Measurements from ENCODE around the gene ACER1.
A peak's percentile ranks its signal among the peaks of the same experiment; 100 is the strongest.

Gene ACER1

GRCh38 chr19:6271251-6271650 is 62.2 kb downstream of the ACER1 start:
- no CpG with 5 or more reads among the region's 9 CpGs for WGBS (ENCODE audit: extremely low coverage, insufficient coverage, insufficient read length)
- H2AK5ac ChIP-seq (ENCODE audit: low read length) = no peak overlapping the region
- H3K23ac ChIP-seq (ENCODE audit: low read length) = peak overlapping the region; percentile 47
- H2AFZ ChIP-seq (ENCODE audit: insufficient read depth, low read length, poor library complexity) = no peak overlapping the region
- H4K12ac ChIP-seq (ENCODE audit: low read depth, low read length) = no peak overlapping the region
- H3K14ac ChIP-seq (ENCODE audit: low read length) = no peak overlapping the region
- no peak overlapping the region for H2BK5ac ChIP-seq (ENCODE audit: low read depth, low read length, poor library complexity)
- no peak overlapping the region for H4K8ac ChIP-seq (ENCODE audit: low read depth, low read length)
- no peak overlapping the region for H3K4me2 ChIP-seq (ENCODE audit: low read length)
- H3K9ac ChIP-seq (ENCODE audit: low read length) = no peak overlapping the region
- H3K27me3 ChIP-seq (ENCODE audit: insufficient read depth, low read length) = no peaks in the 10 kb centered on the region
- peaks cover 37 to 43% of the 10 kb centered on the region in 2 experiments for H3K36me3 ChIP-seq (ENCODE audit: control insufficient read depth in 1 of 2, insufficient read depth in 2 of 2, low read length in 2 of 2)
- H3K27ac ChIP-seq (ENCODE audit: low read depth, low read length) = no peak overlapping the region
- no peak overlapping the region for H3K18ac ChIP-seq (ENCODE audit: low read length)
- H2BK120ac ChIP-seq (ENCODE audit: insufficient read depth, low read length, poor library complexity) = no peak overlapping the region
- H3K79me1 ChIP-seq (ENCODE audit: low read length) = peaks cover 2% of the 10 kb centered on the region
- H3K9me3 ChIP-seq (ENCODE audit: insufficient read depth, low read depth, low read length) = no peaks in the 10 kb centered on the region
- no peak overlapping the region for H2BK12ac ChIP-seq (ENCODE audit: low read length)
- H3K4ac ChIP-seq (ENCODE audit: low read depth, low read length) = peak overlapping the region; percentile 73
- no peak for DNase-seq
- H3K4me3 ChIP-seq (ENCODE audit: low read depth, low read length) = no peak overlapping the region
- H3K79me2 ChIP-seq (ENCODE audit: control insufficient read depth, insufficient read depth, low read length, poor library complexity) = peaks cover 27% of the 10 kb centered on the region
- peaks cover 30 to 35% of the 10 kb centered on the region in 2 experiments for H3K4me1 ChIP-seq (ENCODE audit: control insufficient read depth in 1 of 2, insufficient read depth in 2 of 2, low read length in 2 of 2)
- no peak overlapping the region for H4K91ac ChIP-seq (ENCODE audit: low read depth, low read length)

- H2AK5ac ChIP-seq (ENCODE audit: low read length) = no peak overlapping the region
- H3K9me3 ChIP-seq (ENCODE audit: insufficient read depth, low read depth, low read length) = no peaks in the 10 kb centered on the region
- peaks cover 26% of the 10 kb centered on the region for H3K79me2 ChIP-seq (ENCODE audit: control insufficient read depth, insufficient read depth, low read length, poor library complexity)
- no peak overlapping the region for H4K12ac ChIP-seq (ENCODE audit: low read depth, low read length)
- peak overlapping the region; percentile 73 for H3K4ac ChIP-seq (ENCODE audit: low read depth, low read length)
- DNase-seq = no peak
- H3K36me3 ChIP-seq (ENCODE audit: control insufficient read depth in 1 of 2, insufficient read depth in 2 of 2, low read length in 2 of 2) = peaks cover 39 to 40% of the 10 kb centered on the region in 2 experiments
- H3K27me3 ChIP-seq (ENCODE audit: insufficient read depth, low read length) = no peaks in the 10 kb centered on the region
- H3K23ac ChIP-seq (ENCODE audit: low read length) = no peak overlapping the region
- H2AFZ ChIP-seq (ENCODE audit: insufficient read depth, low read length, poor library complexity) = no peak overlapping the region
- no CpG with 5 or more reads among the region's 17 CpGs for WGBS (ENCODE audit: extremely low coverage, insufficient coverage, insufficient read length)
- H3K4me1 ChIP-seq (ENCODE audit: control insufficient read depth in 1 of 2, insufficient read depth in 2 of 2, low read length in 2 of 2) = peaks cover 26 to 30% of the 10 kb centered on the region in 2 experiments
- peaks cover 2% of the 10 kb centered on the region for H3K79me1 ChIP-seq (ENCODE audit: low read length)
- no peak overlapping the region for H2BK120ac ChIP-seq (ENCODE audit: insufficient read depth, low read length, poor library complexity)
- H4K91ac ChIP-seq (ENCODE audit: low read depth, low read length) = no peak overlapping the region
- peak overlapping the region; percentile 23 for H3K18ac ChIP-seq (ENCODE audit: low read length)
- no peak overlapping the region for H2BK12ac ChIP-seq (ENCODE audit: low read length)
- H4K8ac ChIP-seq (ENCODE audit: low read depth, low read length) = no peak overlapping the region
- H3K4me3 ChIP-seq (ENCODE audit: low read depth, low read length) = no peak overlapping the region
- no peak overlapping the region for H2BK5ac ChIP-seq (ENCODE audit: low read depth, low read length, poor library complexity)
- H3K27ac ChIP-seq (ENCODE audit: low read depth, low read length) = no peak overlapping the region
- no peak overlapping the region for H3K14ac ChIP-seq (ENCODE audit: low read length)
- H3K4me2 ChIP-seq (ENCODE audit: low read length) = no peak overlapping the region
- no peak overlapping the region for H3K9ac ChIP-seq (ENCODE audit: low read length)
Measured at GRCh38 chr19:6270822-6271221, 62.6 kb downstream of the ACER1 start.

- Histone ChIP-seq H2BK12ac (ENCODE audit: low read length) (no peak overlapping the region), H3K4me1 (ENCODE audit: control insufficient read depth in 1 of 2, insufficient read depth in 2 of 2, low read length in 2 of 2) (peaks cover 26 to 27% of the 10 kb centered on the region in 2 experiments), H3K9ac (ENCODE audit: low read length) (no peak overlapping the region), H3K79me1 (ENCODE audit: low read length) (peaks cover 2% of the 10 kb centered on the region), H3K4me2 (ENCODE audit: low read length) (no peak overlapping the region), H4K12ac (ENCODE audit: low read depth, low read length) (no peak overlapping the region), H3K4me3 (ENCODE audit: low read depth, low read length) (peak overlapping the region; percentile 33), H3K27me3 (ENCODE audit: insufficient read depth, low read length) (no peaks in the 10 kb centered on the region), H3K79me2 (ENCODE audit: control insufficient read depth, insufficient read depth, low read length, poor library complexity) (peaks cover 20% of the 10 kb centered on the region), H2AFZ (ENCODE audit: insufficient read depth, low read length, poor library complexity) (peak overlapping the region; percentile 43), H3K27ac (ENCODE audit: low read depth, low read length) (no peak overlapping the region), H4K8ac (ENCODE audit: low read depth, low read length) (no peak overlapping the region), H3K4ac (ENCODE audit: low read depth, low read length) (peak overlapping the region; percentile 73), H3K18ac (ENCODE audit: low read length) (peak overlapping the region; percentile 43), H2BK5ac (ENCODE audit: low read depth, low read length, poor library complexity) (no peak overlapping the region), H4K91ac (ENCODE audit: low read depth, low read length) (no peak overlapping the region), H3K36me3 (ENCODE audit: control insufficient read depth in 1 of 2, insufficient read depth in 2 of 2, low read length in 2 of 2) (peaks cover 39% of the 10 kb centered on the region in 2 experiments), H3K9me3 (ENCODE audit: insufficient read depth, low read depth, low read length) (no peaks in the 10 kb centered on the region), H2AK5ac (ENCODE audit: low read length) (no peak overlapping the region), H3K23ac (ENCODE audit: low read length) (no peak overlapping the region), H2BK120ac (ENCODE audit: insufficient read depth, low read length, poor library complexity) (no peak overlapping the region), H3K14ac (ENCODE audit: low read length) (no peak overlapping the region)
- WGBS (ENCODE audit: extremely low coverage, insufficient coverage, insufficient read length) = no CpG with 5 or more reads among the region's 31 CpGs
- DNase-seq = no peak
Measured at GRCh38 chr19:6270076-6270745, 63.2 kb downstream of the ACER1 start.

GRCh38 chr19:6269101-6269886 is 64.1 kb downstream of the ACER1 start:
- peaks cover 22 to 23% of the 10 kb centered on the region in 2 experiments for H3K4me1 ChIP-seq (ENCODE audit: control insufficient read depth in 1 of 2, insufficient read depth in 2 of 2, low read length in 2 of 2)
- H3K4me2 ChIP-seq (ENCODE audit: low read length) = no peak overlapping the region
- WGBS (ENCODE audit: extremely low coverage, insufficient coverage, insufficient read length) = no CpG with 5 or more reads among the region's 33 CpGs
- H3K79me1 ChIP-seq (ENCODE audit: low read length) = peaks cover 2% of the 10 kb centered on the region
- no peak overlapping the region for H3K9ac ChIP-seq (ENCODE audit: low read length)
- H4K8ac ChIP-seq (ENCODE audit: low read depth, low read length) = no peak overlapping the region
- no peak overlapping the region for H2AK5ac ChIP-seq (ENCODE audit: low read length)
- no peak overlapping the region for H2BK5ac ChIP-seq (ENCODE audit: low read depth, low read length, poor library complexity)
- H3K14ac ChIP-seq (ENCODE audit: low read length) = no peak overlapping the region
- H3K27me3 ChIP-seq (ENCODE audit: insufficient read depth, low read length) = no peaks in the 10 kb centered on the region
- no peak overlapping the region for H4K12ac ChIP-seq (ENCODE audit: low read depth, low read length)
- no peak for DNase-seq
- H2AFZ ChIP-seq (ENCODE audit: insufficient read depth, low read length, poor library complexity) = no peak overlapping the region
- no peak overlapping the region for H3K18ac ChIP-seq (ENCODE audit: low read length)
- no peaks in the 10 kb centered on the region for H3K9me3 ChIP-seq (ENCODE audit: insufficient read depth, low read depth, low read length)
- no peak overlapping the region for H3K4me3 ChIP-seq (ENCODE audit: low read depth, low read length)
- peak overlapping the region; percentile 50 for H3K4ac ChIP-seq (ENCODE audit: low read depth, low read length)
- no peak overlapping the region for H2BK120ac ChIP-seq (ENCODE audit: insufficient read depth, low read length, poor library complexity)
- no peak overlapping the region for H4K91ac ChIP-seq (ENCODE audit: low read depth, low read length)
- H3K27ac ChIP-seq (ENCODE audit: low read depth, low read length) = no peak overlapping the region
- H3K23ac ChIP-seq (ENCODE audit: low read length) = no peak overlapping the region
- peaks cover 39% of the 10 kb centered on the region in 2 experiments for H3K36me3 ChIP-seq (ENCODE audit: control insufficient read depth in 1 of 2, insufficient read depth in 2 of 2, low read length in 2 of 2)
- H3K79me2 ChIP-seq (ENCODE audit: control insufficient read depth, insufficient read depth, low read length, poor library complexity) = peaks cover 16% of the 10 kb centered on the region
- no peak overlapping the region for H2BK12ac ChIP-seq (ENCODE audit: low read length)

All from trophoblast cell (in vitro differentiated cells and primary cell).